Measurements from ENCODE around the gene MTR.

GRCh38 chr1:236750928-236751327 lies 44.2 kb upstream of the MTR start:
- TF ChIP-seq CTCF (IDR thresholded peaks at IDR 0.05; ENCODE audit: low read length) (no peak), EZH2 (IDR thresholded peaks at IDR 0.05; ENCODE audit: borderline replicate concordance, low read length) (no peak)
